ENCODE results near the gene NOS1.

Gene NOS1

GRCh38 chr12:117231750-117232149, 129.7 kb downstream of the NOS1 start:
- TF ChIP-seq GATA3 (IDR thresholded peaks at IDR 0.05; ENCODE audit: low read depth, low read length) (no peak), GATA2 (IDR thresholded peaks at IDR 0.05; ENCODE audit: low read depth, low read length) (no peak)

DNA sequence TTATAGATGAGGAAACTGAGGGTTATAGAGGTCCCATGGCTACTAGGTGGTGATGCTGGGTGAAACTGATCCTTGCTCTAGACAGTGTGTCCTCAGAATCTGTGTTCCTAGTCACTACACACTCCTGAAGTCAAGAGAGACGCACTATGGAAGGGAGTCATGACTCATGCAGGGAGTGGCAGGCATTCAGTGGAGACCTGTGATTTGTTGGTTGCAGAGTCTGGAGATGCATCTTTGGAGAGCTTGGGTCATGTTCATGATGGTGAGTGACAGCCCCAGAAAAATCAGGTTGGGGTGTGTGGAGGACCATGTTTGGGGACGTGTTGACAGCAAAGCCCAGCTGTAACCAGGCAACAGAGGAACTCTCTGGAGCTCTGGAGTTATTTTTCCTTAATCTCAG, 133.2 kb downstream of the NOS1 start:
- TF ChIP-seq GATA2 (IDR thresholded peaks at IDR 0.05; ENCODE audit: low read depth, low read length), result no peak
- no peak for TF ChIP-seq GATA3 (IDR thresholded peaks at IDR 0.05; ENCODE audit: low read depth, low read length)

DNA sequence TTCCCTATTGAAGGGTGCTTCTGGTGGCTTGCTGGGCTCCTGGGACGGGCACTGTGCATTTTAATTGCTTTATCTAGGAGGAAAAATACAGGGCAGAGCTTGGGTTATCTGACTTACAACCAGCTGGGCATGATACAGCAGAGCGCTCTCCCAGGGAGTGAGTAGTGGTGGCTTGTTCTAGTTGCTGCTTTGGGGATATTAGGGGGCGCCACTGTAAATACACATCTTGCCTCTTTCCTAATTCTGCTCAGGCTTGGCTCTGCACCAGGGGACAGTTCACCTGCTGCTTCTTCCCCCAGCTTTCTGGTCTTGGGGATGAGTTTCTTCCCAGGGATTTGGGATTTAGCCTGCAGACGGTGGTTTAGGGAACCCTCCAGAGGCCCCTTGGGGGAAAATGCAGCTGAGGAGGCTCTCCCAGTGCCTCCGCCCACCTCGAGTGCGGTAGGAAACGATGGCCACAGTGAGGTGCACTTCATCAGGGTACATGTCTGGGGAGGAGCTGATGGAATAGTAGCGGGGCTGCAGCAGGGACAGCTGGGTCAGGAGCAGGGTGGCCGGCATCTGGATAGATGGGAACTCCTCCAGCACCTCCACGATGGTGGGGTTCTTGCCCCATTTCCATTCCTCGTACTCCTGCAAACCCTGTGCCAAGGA, 134.3 kb downstream of the NOS1 start:
- TF ChIP-seq GATA2 (IDR thresholded peaks at IDR 0.05; ENCODE audit: low read depth, low read length) (no peak), GATA3 (IDR thresholded peaks at IDR 0.05; ENCODE audit: low read depth, low read length) (no peak)

DNA sequence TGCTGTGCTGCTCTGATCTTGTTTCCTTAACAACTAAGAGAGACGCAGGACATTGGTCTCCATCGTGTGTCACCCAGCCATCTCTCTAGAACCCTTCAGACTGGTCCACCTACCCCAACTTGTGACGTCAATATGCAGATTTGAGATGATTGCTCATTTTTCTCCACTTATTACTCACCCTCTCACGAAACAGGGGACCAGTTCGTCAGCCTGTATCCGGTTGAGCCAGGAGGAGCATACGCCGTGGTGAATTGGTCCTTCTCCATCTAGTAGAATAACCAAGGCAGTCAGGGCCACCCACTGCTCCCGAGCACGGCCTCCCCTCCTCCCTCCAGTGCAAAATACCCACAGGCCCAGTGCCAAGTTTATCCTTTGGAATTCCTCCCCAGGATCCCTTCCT, 134.9 kb downstream of the NOS1 start:
- TF ChIP-seq GATA2 (IDR thresholded peaks at IDR 0.05; ENCODE audit: low read depth, low read length) (no peak), GATA3 (IDR thresholded peaks at IDR 0.05; ENCODE audit: low read depth, low read length) (no peak)

DNA sequence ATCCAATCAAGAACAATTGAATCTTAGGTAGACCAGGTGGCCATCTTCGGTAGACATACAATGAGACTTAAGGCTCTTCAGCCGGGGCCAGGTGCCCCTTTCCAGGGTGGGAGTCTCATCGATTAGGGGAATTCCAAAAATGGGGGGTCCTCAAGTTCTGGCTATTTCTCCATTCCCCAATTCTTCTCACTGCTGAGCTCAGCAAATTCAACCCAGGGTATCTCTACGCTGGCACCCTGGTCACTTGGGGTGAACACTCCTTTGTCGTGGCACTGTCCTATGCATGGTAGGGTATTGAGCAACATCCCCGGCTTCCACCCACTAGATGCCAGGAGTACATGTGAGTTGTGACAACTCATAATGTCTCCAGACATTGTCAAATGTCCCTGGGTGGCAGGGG, 136.2 kb downstream of the NOS1 start:
- TF ChIP-seq GATA2 (IDR thresholded peaks at IDR 0.05; ENCODE audit: low read depth, low read length) (no peak), GATA3 (IDR thresholded peaks at IDR 0.05; ENCODE audit: low read depth, low read length) (no peak)

DNA sequence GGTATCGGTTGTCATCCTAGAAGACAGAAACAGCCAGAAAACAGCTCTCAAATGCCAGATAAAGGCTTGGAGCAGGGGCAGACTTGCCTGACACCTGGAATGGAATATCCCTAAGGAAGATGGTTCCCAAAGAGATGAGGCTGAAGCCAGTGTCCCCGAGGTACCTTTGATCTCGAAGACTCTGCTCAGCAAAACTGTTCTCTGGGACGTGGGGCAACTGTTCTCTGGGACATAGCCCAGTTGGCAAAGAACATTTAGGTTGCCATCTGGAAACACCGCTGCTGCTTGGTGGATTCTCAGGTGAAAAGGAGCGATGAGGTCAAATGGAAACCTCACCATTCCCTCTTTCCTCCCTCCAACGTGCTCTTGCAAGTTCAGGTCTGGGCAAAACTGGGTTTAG, 143.3 kb downstream of the NOS1 start:
- TF ChIP-seq GATA2 (IDR thresholded peaks at IDR 0.05; ENCODE audit: low read depth, low read length) (no peak), GATA3 (IDR thresholded peaks at IDR 0.05; ENCODE audit: low read depth, low read length) (no peak)

GRCh38 chr12:117216686-117217085, 144.7 kb downstream of the NOS1 start:
- TF ChIP-seq GATA2 (IDR thresholded peaks at IDR 0.05; ENCODE audit: low read depth, low read length) (no peak), GATA3 (IDR thresholded peaks at IDR 0.05; ENCODE audit: low read depth, low read length) (no peak)

DNA sequence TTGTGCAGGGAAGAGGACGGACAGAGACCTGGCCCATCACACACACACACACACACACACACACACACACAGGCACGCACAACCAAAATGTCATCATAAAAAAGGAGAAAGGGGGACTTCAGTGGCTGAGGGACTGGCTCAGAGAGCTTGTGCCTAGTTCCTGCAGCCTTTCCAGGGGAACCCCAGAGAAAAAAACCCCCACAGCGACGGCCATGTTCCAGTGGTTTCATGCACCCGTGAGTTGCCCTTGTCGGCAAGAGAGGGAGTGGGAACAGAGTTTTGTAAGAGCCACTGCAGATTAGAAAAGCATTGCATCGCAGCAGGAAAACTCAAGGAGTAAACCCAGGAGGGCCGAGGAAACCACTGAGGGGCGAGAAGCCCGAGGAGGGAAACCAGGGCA, 146.6 kb downstream of the NOS1 start:
- no peak for TF ChIP-seq GATA2 (IDR thresholded peaks at IDR 0.05; ENCODE audit: low read depth, low read length)
- TF ChIP-seq GATA3 (IDR thresholded peaks at IDR 0.05; ENCODE audit: low read depth, low read length), result no peak

GRCh38 chr12:117213295-117213808, 148.1 kb downstream of the NOS1 start:
- TF ChIP-seq GATA2 (IDR thresholded peaks at IDR 0.05; ENCODE audit: low read depth, low read length) (no peak), GATA3 (IDR thresholded peaks at IDR 0.05; ENCODE audit: low read depth, low read length) (no peak)

DNA sequence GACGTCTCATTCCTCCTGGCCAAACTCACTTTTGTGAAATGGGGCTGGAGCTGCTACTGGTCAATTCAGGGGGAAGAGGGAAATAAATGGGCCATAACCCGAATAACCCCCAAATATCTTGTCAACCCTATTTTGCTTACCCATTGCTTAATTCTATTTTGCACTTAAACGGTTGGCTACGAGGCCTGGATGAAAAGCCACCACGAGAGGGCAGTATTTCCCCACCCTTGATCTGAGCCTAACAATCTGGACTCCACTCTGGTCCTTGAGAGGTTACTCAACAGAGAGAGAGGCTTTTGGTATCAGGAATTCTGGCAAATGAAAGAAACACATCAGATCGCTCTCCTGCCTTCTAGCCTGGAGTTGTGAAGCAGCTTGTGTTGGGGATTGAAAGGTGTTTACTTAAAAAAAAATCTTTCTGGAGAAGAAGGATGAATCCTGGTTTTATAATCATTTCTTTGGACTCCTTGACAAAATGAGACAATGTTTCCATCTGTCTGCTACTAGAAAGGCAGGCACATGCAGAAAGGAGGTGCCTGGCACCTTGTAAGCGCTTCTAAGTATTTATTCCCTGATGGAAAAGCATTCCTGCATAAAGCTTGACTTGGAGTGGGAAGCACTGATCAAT, 148.7 kb downstream of the NOS1 start:
- TF ChIP-seq GATA3 (IDR thresholded peaks at IDR 0.05; ENCODE audit: low read depth, low read length), result no peak
- no peak for TF ChIP-seq GATA2 (IDR thresholded peaks at IDR 0.05; ENCODE audit: low read depth, low read length)

DNA sequence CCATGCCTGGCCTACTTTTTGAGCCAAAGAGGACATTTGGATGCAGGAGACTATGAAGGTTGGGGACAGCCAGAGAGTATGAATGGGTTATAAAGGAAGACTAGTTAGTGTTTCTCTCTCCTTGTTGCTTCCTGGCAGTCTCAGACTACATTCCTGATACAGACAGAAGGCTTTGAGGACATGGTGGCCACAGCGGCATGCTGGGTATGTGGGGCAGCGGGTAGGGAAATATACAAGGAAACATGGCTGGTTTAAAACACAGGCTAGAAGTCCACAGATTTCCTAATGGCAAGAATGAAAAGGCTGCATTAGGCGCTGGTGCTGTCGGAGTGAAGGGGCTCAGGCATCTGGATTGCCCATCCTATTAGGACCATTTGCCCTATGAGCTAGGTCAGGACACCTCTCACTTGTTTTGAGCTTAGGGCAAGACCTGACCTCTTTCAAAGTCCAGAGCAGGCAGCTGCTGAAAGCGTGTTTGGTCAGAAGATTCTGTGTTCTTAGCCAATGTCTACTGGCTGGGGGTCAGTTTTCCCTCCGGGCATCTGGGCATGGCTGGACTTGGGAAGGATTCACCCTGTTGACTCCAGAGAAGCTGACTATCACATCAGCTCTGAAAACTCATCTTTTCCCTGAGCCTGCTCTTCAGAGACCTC, 151.0 kb downstream of the NOS1 start:
- TF ChIP-seq GATA2 (IDR thresholded peaks at IDR 0.05; ENCODE audit: low read depth, low read length), result no peak
- TF ChIP-seq GATA3 (IDR thresholded peaks at IDR 0.05; ENCODE audit: low read depth, low read length), result no peak

- TF ChIP-seq GATA3 (IDR thresholded peaks at IDR 0.05; ENCODE audit: low read depth, low read length) (no peak), GATA2 (IDR thresholded peaks at IDR 0.05; ENCODE audit: low read depth, low read length) (no peak)
These were observed 151.8 kb downstream of the NOS1 start for GRCh38 chr12:117209626-117210025.

- no peak for TF ChIP-seq GATA3 (IDR thresholded peaks at IDR 0.05; ENCODE audit: low read depth, low read length)
- no peak for TF ChIP-seq GATA2 (IDR thresholded peaks at IDR 0.05; ENCODE audit: low read depth, low read length)
These were observed 152.5 kb downstream of the NOS1 start for GRCh38 chr12:117208811-117209455.

DNA sequence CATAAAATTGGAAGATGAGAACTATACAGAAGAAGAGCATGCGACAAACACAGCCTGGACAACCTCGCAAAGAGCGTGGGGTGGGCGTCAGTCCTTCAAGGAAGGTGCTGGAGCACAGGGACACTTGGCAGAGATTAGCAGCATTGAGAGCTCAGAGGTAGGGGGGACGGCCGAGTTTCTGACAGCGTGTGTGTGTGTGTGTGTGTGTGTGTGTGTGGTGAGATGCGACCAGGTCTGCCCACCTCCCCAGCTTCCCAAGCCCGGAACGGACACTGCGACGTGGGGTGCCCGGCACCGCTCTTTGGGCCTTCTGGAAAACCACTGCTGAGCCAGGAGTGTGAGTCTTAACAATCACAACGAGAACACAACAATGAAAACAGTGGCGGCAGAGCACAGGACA, 153.2 kb downstream of the NOS1 start:
- no peak for TF ChIP-seq GATA3 (IDR thresholded peaks at IDR 0.05; ENCODE audit: low read depth, low read length)
- no peak for TF ChIP-seq GATA2 (IDR thresholded peaks at IDR 0.05; ENCODE audit: low read depth, low read length)

Measured in SH-SY5Y (cell line).